ENCODE results near the gene CCR5AS.

The CCR5AS gene

GRCh38 chr3:46369151-46369550 lies 37.7 kb downstream of the CCR5AS start:
- Histone ChIP-seq H3K36me3 (ENCODE audit: insufficient read depth, insufficient read length, low read length) (no peaks in the 10 kb centered on the region), H3K27me3 (ENCODE audit: insufficient read depth, insufficient read length) (no peaks in the 10 kb centered on the region), H3K4me1 (ENCODE audit: insufficient read depth, insufficient read length) (no peaks in the 10 kb centered on the region), H3K4me3 (ENCODE audit: insufficient read length, low read depth) (no peak overlapping the region), H3K9ac (ENCODE audit: insufficient read length, low read depth) (no peak overlapping the region), H3K9me3 (ENCODE audit: insufficient read depth, low read length) (no peaks in the 10 kb centered on the region)
- TF ChIP-seq ZNF274 (IDR thresholded peaks at IDR 0.05; ENCODE audit: low read depth, low read length) (no peak), SUZ12 (IDR thresholded peaks at IDR 0.05; ENCODE audit: extremely low read depth, insufficient read depth, insufficient read length) (no peak), YY1 (IDR thresholded peaks at IDR 0.05; ENCODE audit: insufficient read depth, insufficient read length) (no peak)
- DNase-seq (ENCODE audit: low read depth, low spot score): no peak

- H3K9ac ChIP-seq (ENCODE audit: insufficient read length, low read depth): no peak overlapping the region
- H3K4me3 ChIP-seq (ENCODE audit: insufficient read length, low read depth): no peak overlapping the region
- H3K9me3 ChIP-seq (ENCODE audit: insufficient read depth, low read length): no peaks in the 10 kb centered on the region
- H3K36me3 ChIP-seq (ENCODE audit: insufficient read depth, insufficient read length, low read length): no peaks in the 10 kb centered on the region
- TF ChIP-seq ZNF274 (IDR thresholded peaks at IDR 0.05; ENCODE audit: low read depth, low read length) (no peak), SUZ12 (IDR thresholded peaks at IDR 0.05; ENCODE audit: extremely low read depth, insufficient read depth, insufficient read length) (no peak), YY1 (IDR thresholded peaks at IDR 0.05; ENCODE audit: insufficient read depth, insufficient read length) (no peak)
- H3K27me3 ChIP-seq (ENCODE audit: insufficient read depth, insufficient read length): no peaks in the 10 kb centered on the region
- peak; percentile 63 for DNase-seq (ENCODE audit: low read depth, low spot score)
- H3K4me1 ChIP-seq (ENCODE audit: insufficient read depth, insufficient read length): no peaks in the 10 kb centered on the region
Observed at GRCh38 chr3:46368569-46368968, 38.3 kb downstream of the CCR5AS start.

GRCh38 chr3:46367811-46368210 lies 39.1 kb downstream of the CCR5AS start:
- Histone ChIP-seq H3K4me1 (ENCODE audit: insufficient read depth, insufficient read length) (no peaks in the 10 kb centered on the region), H3K36me3 (ENCODE audit: insufficient read depth, insufficient read length, low read length) (no peaks in the 10 kb centered on the region), H3K9ac (ENCODE audit: insufficient read length, low read depth) (no peak overlapping the region), H3K9me3 (ENCODE audit: insufficient read depth, low read length) (no peaks in the 10 kb centered on the region), H3K27me3 (ENCODE audit: insufficient read depth, insufficient read length) (no peaks in the 10 kb centered on the region), H3K4me3 (ENCODE audit: insufficient read length, low read depth) (no peak overlapping the region)
- TF ChIP-seq ZNF274 (IDR thresholded peaks at IDR 0.05; ENCODE audit: low read depth, low read length): no peak
- TF ChIP-seq YY1 (IDR thresholded peaks at IDR 0.05; ENCODE audit: insufficient read depth, insufficient read length): no peak
- TF ChIP-seq SUZ12 (IDR thresholded peaks at IDR 0.05; ENCODE audit: extremely low read depth, insufficient read depth, insufficient read length): no peak
- no peak for DNase-seq (ENCODE audit: low read depth, low spot score)

- Histone ChIP-seq H3K9me3 (ENCODE audit: insufficient read depth, low read length) (no peaks in the 10 kb centered on the region), H3K36me3 (ENCODE audit: insufficient read depth, insufficient read length, low read length) (no peaks in the 10 kb centered on the region), H3K4me1 (ENCODE audit: insufficient read depth, insufficient read length) (no peaks in the 10 kb centered on the region), H3K4me3 (ENCODE audit: insufficient read length, low read depth) (no peak overlapping the region), H3K27me3 (ENCODE audit: insufficient read depth, insufficient read length) (no peaks in the 10 kb centered on the region), H3K9ac (ENCODE audit: insufficient read length, low read depth) (no peak overlapping the region)
- DNase-seq (ENCODE audit: low read depth, low spot score): no peak
- TF ChIP-seq SUZ12 (IDR thresholded peaks at IDR 0.05; ENCODE audit: extremely low read depth, insufficient read depth, insufficient read length) (no peak), ZNF274 (IDR thresholded peaks at IDR 0.05; ENCODE audit: low read depth, low read length) (no peak), YY1 (IDR thresholded peaks at IDR 0.05; ENCODE audit: insufficient read depth, insufficient read length) (no peak)
Observed at GRCh38 chr3:46365737-46366524, 40.9 kb downstream of the CCR5AS start.

GRCh38 chr3:46365041-46365440 lies 41.8 kb downstream of the CCR5AS start:
- Histone ChIP-seq H3K36me3 (ENCODE audit: insufficient read depth, insufficient read length, low read length) (no peaks in the 10 kb centered on the region), H3K9ac (ENCODE audit: insufficient read length, low read depth) (no peak overlapping the region), H3K4me1 (ENCODE audit: insufficient read depth, insufficient read length) (no peaks in the 10 kb centered on the region), H3K9me3 (ENCODE audit: insufficient read depth, low read length) (no peaks in the 10 kb centered on the region), H3K27me3 (ENCODE audit: insufficient read depth, insufficient read length) (no peaks in the 10 kb centered on the region), H3K4me3 (ENCODE audit: insufficient read length, low read depth) (no peak overlapping the region)
- DNase-seq (ENCODE audit: low read depth, low spot score): no peak
- TF ChIP-seq SUZ12 (IDR thresholded peaks at IDR 0.05; ENCODE audit: extremely low read depth, insufficient read depth, insufficient read length): no peak
- TF ChIP-seq ZNF274 (IDR thresholded peaks at IDR 0.05; ENCODE audit: low read depth, low read length): no peak
- TF ChIP-seq YY1 (IDR thresholded peaks at IDR 0.05; ENCODE audit: insufficient read depth, insufficient read length): no peak

- Histone ChIP-seq H3K9me3 (ENCODE audit: insufficient read depth, low read length) (no peaks in the 10 kb centered on the region), H3K4me1 (ENCODE audit: insufficient read depth, insufficient read length) (no peaks in the 10 kb centered on the region), H3K9ac (ENCODE audit: insufficient read length, low read depth) (no peak overlapping the region), H3K27me3 (ENCODE audit: insufficient read depth, insufficient read length) (no peaks in the 10 kb centered on the region), H3K36me3 (ENCODE audit: insufficient read depth, insufficient read length, low read length) (no peaks in the 10 kb centered on the region), H3K4me3 (ENCODE audit: insufficient read length, low read depth) (no peak overlapping the region)
- TF ChIP-seq YY1 (IDR thresholded peaks at IDR 0.05; ENCODE audit: insufficient read depth, insufficient read length): no peak
- no peak for TF ChIP-seq SUZ12 (IDR thresholded peaks at IDR 0.05; ENCODE audit: extremely low read depth, insufficient read depth, insufficient read length)
- no peak for DNase-seq (ENCODE audit: low read depth, low spot score)
Observed at GRCh38 chr3:46361408-46362283, 45.2 kb downstream of the CCR5AS start.

GRCh38 chr3:46360907-46361306 lies 46.0 kb downstream of the CCR5AS start:
- no peak overlapping the region for H3K4me3 ChIP-seq (ENCODE audit: insufficient read length, low read depth)
- H3K9ac ChIP-seq (ENCODE audit: insufficient read length, low read depth): no peak overlapping the region
- no peaks in the 10 kb centered on the region for H3K27me3 ChIP-seq (ENCODE audit: insufficient read depth, insufficient read length)
- no peak for TF ChIP-seq YY1 (IDR thresholded peaks at IDR 0.05; ENCODE audit: insufficient read depth, insufficient read length)
- TF ChIP-seq SUZ12 (IDR thresholded peaks at IDR 0.05; ENCODE audit: extremely low read depth, insufficient read depth, insufficient read length): no peak
- TF ChIP-seq ZNF274 (IDR thresholded peaks at IDR 0.05; ENCODE audit: low read depth, low read length): no peak
- no peaks in the 10 kb centered on the region for H3K36me3 ChIP-seq (ENCODE audit: insufficient read depth, insufficient read length, low read length)
- H3K9me3 ChIP-seq (ENCODE audit: insufficient read depth, low read length): no peaks in the 10 kb centered on the region
- H3K4me1 ChIP-seq (ENCODE audit: insufficient read depth, insufficient read length): no peaks in the 10 kb centered on the region
- no peak for DNase-seq (ENCODE audit: low read depth, low spot score)
